ENCODE results near the gene RAD23B.
"Not testable (repeated sequence)": the region's sequence is repeated elsewhere in the genome, so short reads cannot be mapped to it uniquely, and the experiment has no call there.

The RAD23B gene

GRCh38 chr9:107294756-107295155, 11.7 kb downstream of the RAD23B start:
- DNase-seq: no peak

GRCh38 chr9:107295995-107296394, 12.9 kb downstream of the RAD23B start:
- DNase-seq: no peak

GRCh38 chr9:107296592-107296991, 13.5 kb downstream of the RAD23B start:
- not testable (repeated sequence) for DNase-seq

- DNase-seq: no peak
Measured at GRCh38 chr9:107299437-107299836, 16.4 kb downstream of the RAD23B start.

- no peak for DNase-seq
Measured at GRCh38 chr9:107306308-107306707, 23.2 kb downstream of the RAD23B start.

- no peak for DNase-seq
Measured at GRCh38 chr9:107307331-107307730, 24.3 kb downstream of the RAD23B start.

- DNase-seq: no peak
Measured at GRCh38 chr9:107308461-107308860, 25.4 kb downstream of the RAD23B start.

- DNase-seq: no peak
Measured at GRCh38 chr9:107309271-107309670, 26.2 kb downstream of the RAD23B start.

- no peak for DNase-seq
Measured at GRCh38 chr9:107312376-107313050, 29.4 kb downstream of the RAD23B start.

GRCh38 chr9:107313555-107314096, 30.5 kb downstream of the RAD23B start:
- DNase-seq: no peak

GRCh38 chr9:107314763-107315162, 31.7 kb downstream of the RAD23B start:
- DNase-seq: no peak

GRCh38 chr9:107316795-107317661, 33.9 kb downstream of the RAD23B start:
- no peak for DNase-seq

GRCh38 chr9:107322643-107323042, 39.6 kb downstream of the RAD23B start:
- no peak for DNase-seq

GRCh38 chr9:107323836-107324585, 40.9 kb downstream of the RAD23B start:
- DNase-seq: no peak

- no peak for DNase-seq
Measured at GRCh38 chr9:107325842-107326241, 42.8 kb downstream of the RAD23B start.

- DNase-seq: no peak
Measured at GRCh38 chr9:107328510-107328909, 45.4 kb downstream of the RAD23B start.

GRCh38 chr9:107330420-107330819, 47.3 kb downstream of the RAD23B start:
- no peak for DNase-seq

- DNase-seq: no peak
Measured at GRCh38 chr9:107332883-107333282, 49.8 kb downstream of the RAD23B start.

- no peak for DNase-seq
Measured at GRCh38 chr9:107333363-107333762, 50.3 kb downstream of the RAD23B start.

- no peak for DNase-seq
Measured at GRCh38 chr9:107334103-107334776, 51.2 kb downstream of the RAD23B start.

- DNase-seq: no peak
Measured at GRCh38 chr9:107335331-107335730, 52.3 kb downstream of the RAD23B start.

GRCh38 chr9:107336718-107337360, 53.8 kb downstream of the RAD23B start:
- no peak for DNase-seq

All from stimulated activated CD4-positive, alpha-beta T cell treated with anti-CD3 and anti-CD28 coated beads, Interleukin-1b, Interleukin-23, amount 100 ng/mL, for 48 hours (primary cell).